Mucosa of rectum (tissue), 2 donors: ENCODE data around the gene TMIGD2.
"Not testable (repeated sequence)": the region's sequence is repeated elsewhere in the genome, so short reads cannot be mapped to it uniquely, and the experiment has no call there.

Experiments
- H3K27ac ChIP-seq, 2 donors: one replicate each; pipeline ENCODE4 v1.7.0; 2013; ENCODE audit warnings: inconsistent platforms in 2 of 2, low read depth in 2 of 2, low read length in 2 of 2
- H3K27me3 ChIP-seq, 2 donors: one replicate each; pipeline ENCODE4 v1.7.0; 2013; ENCODE audit warnings: low read length in 2 of 2; ENCODE audit not compliant: control insufficient read depth in 2 of 2, insufficient read depth in 2 of 2
- H3K36me3 ChIP-seq, 2 donors: one replicate each; pipeline ENCODE4 v1.7.0; 2013; ENCODE audit warnings: low read length in 2 of 2; ENCODE audit not compliant: control insufficient read depth in 2 of 2, insufficient read depth in 2 of 2
- H3K4me1 ChIP-seq, 2 donors: one replicate each; pipeline ENCODE4 v1.7.0; 2013; ENCODE audit warnings: low read length in 2 of 2, mild to moderate bottlenecking in 1 of 2; ENCODE audit not compliant: control insufficient read depth in 2 of 2, insufficient read depth in 2 of 2
- H3K4me3 ChIP-seq, 2 donors: one replicate each; pipeline ENCODE4 v1.7.0; 2013; ENCODE audit warnings: low read length in 2 of 2
- H3K9ac ChIP-seq, 2 donors: one replicate each; pipeline ENCODE4 v1.7.0; 2013; ENCODE audit warnings: low read length in 2 of 2, low read depth in 1 of 2, mild to moderate bottlenecking in 1 of 2
- H3K9me3 ChIP-seq, 2 donors: one replicate each; pipeline ENCODE4 v1.7.0; 2013; ENCODE audit warnings: low read length in 2 of 2; ENCODE audit not compliant: control insufficient read depth in 2 of 2
- donor health status: healthy.
- donor health status: Normal muscosa, but diverticular disease.

Gene TMIGD2

GRCh38 chr19:4295972-4296771 is 6.0 kb downstream of the TMIGD2 start:
- H3K27ac ChIP-seq = no peak overlapping the region
- H3K27me3 ChIP-seq = no peaks in the 10 kb centered on the region
- H3K36me3 ChIP-seq = no peaks in the 10 kb centered on the region
- H3K4me1 ChIP-seq = no peaks in the 10 kb centered on the region
- H3K9me3 ChIP-seq = no peaks in the 10 kb centered on the region
- H3K9ac ChIP-seq = no peak overlapping the region
- no peak overlapping the region for H3K4me3 ChIP-seq

GRCh38 chr19:4294389-4294788 is 7.8 kb downstream of the TMIGD2 start:
- Histone ChIP-seq H3K27me3 (no peaks in the 10 kb centered on the region), H3K27ac (no peak overlapping the region), H3K9ac (no peak overlapping the region), H3K36me3 (no peaks in the 10 kb centered on the region), H3K4me3 (no peak overlapping the region), H3K9me3 (no peaks in the 10 kb centered on the region), H3K4me1 (no peaks in the 10 kb centered on the region)

GRCh38 chr19:4292515-4292914 is 9.7 kb downstream of the TMIGD2 start:
- Histone ChIP-seq H3K9ac (no peak overlapping the region), H3K27ac (no peak overlapping the region), H3K27me3 (no peaks in the 10 kb centered on the region), H3K4me1 (no peaks in the 10 kb centered on the region), H3K4me3 (no peak overlapping the region), H3K36me3 (no peaks in the 10 kb centered on the region), H3K9me3 (no peaks in the 10 kb centered on the region)

GRCh38 chr19:4291184-4291732 is 10.9 kb downstream of the TMIGD2 start:
- no peaks in the 10 kb centered on the region for H3K36me3 ChIP-seq
- no peak overlapping the region for H3K27ac ChIP-seq
- no peaks in the 10 kb centered on the region for H3K9me3 ChIP-seq
- H3K27me3 ChIP-seq = no peaks in the 10 kb centered on the region
- H3K4me1 ChIP-seq = no peaks in the 10 kb centered on the region
- H3K4me3 ChIP-seq = no peak overlapping the region
- H3K9ac ChIP-seq = no peak overlapping the region

- no peak overlapping the region for H3K4me3 ChIP-seq
- H3K36me3 ChIP-seq = no peaks in the 10 kb centered on the region
- H3K9me3 ChIP-seq = no peaks in the 10 kb centered on the region
- no peak overlapping the region for H3K27ac ChIP-seq
- H3K4me1 ChIP-seq = peaks cover 0 to 5% of the 10 kb centered on the region in 2 donors
- H3K9ac ChIP-seq = no peak overlapping the region
- H3K27me3 ChIP-seq = peaks cover 0 to 1% of the 10 kb centered on the region in 2 donors
Measured at GRCh38 chr19:4288091-4288777, 14.0 kb downstream of the TMIGD2 start.

- not testable (repeated sequence) for H3K27me3 ChIP-seq, H3K36me3 ChIP-seq, H3K4me1 ChIP-seq, H3K9ac ChIP-seq, H3K4me3 ChIP-seq, H3K27ac ChIP-seq, H3K9me3 ChIP-seq
Measured at GRCh38 chr19:4286141-4286540, 16.0 kb downstream of the TMIGD2 start.

GRCh38 chr19:4284974-4285373 is 17.2 kb downstream of the TMIGD2 start:
- Histone ChIP-seq H3K36me3 (no peaks in the 10 kb centered on the region), H3K4me3 (peak overlapping the region; percentile 83 to 89), H3K27ac (peak overlapping the region; percentile 81 to 82), H3K4me1 (peaks cover 0 to 5% of the 10 kb centered on the region in 2 donors), H3K9ac (peak overlapping the region; percentile 63 to 77), H3K9me3 (no peaks in the 10 kb centered on the region), H3K27me3 (peaks cover 16 to 20% of the 10 kb centered on the region in 2 donors)

- Histone ChIP-seq H3K27ac (peak overlapping the region; percentile 81 to 82), H3K27me3 (peaks cover 20 to 22% of the 10 kb centered on the region in 2 donors), H3K36me3 (no peaks in the 10 kb centered on the region), H3K4me1 (peaks cover 0 to 5% of the 10 kb centered on the region in 2 donors), H3K9ac (peak overlapping the region; percentile 63 to 77), H3K9me3 (no peaks in the 10 kb centered on the region), H3K4me3 (peak overlapping the region; percentile 83 to 89)
Measured at GRCh38 chr19:4284176-4284958, 17.8 kb downstream of the TMIGD2 start.

- Histone ChIP-seq H3K4me1 (no peaks in the 10 kb centered on the region), H3K36me3 (no peaks in the 10 kb centered on the region), H3K9me3 (no peaks in the 10 kb centered on the region), H3K27ac (no peak overlapping the region), H3K4me3 (no peak overlapping the region), H3K9ac (no peak overlapping the region), H3K27me3 (peaks cover 24 to 26% of the 10 kb centered on the region in 2 donors)
Measured at GRCh38 chr19:4279530-4280422, 22.4 kb downstream of the TMIGD2 start.
